ENCODE results near the gene SPTBN4.

- TF ChIP-seq CTCF (IDR thresholded peaks at IDR 0.05) (no peak), ZFX (IDR thresholded peaks at IDR 0.05; ENCODE audit: borderline replicate concordance) (no peak)
Measured at GRCh38 chr19:40525234-40526051, 58.6 kb downstream of the SPTBN4 start.
